ENCODE results near the gene MACROD1. TPM values are rescaled to one million over a fixed set of nuclear protein-coding genes. Genes with fewer than 3 reads are reported as not detected.

MACROD1 gene
- total RNA-seq, 4 donors from 2014 or later = 10.4 to 31.5 (median 19.5) TPM

GRCh38 chr11:64078284-64078683, 87.6 kb downstream of the MACROD1 start:
- intact Hi-C loops (cut with DNase I) = no loop called here
- no peaks in the 10 kb centered on the region for H3K27me3 ChIP-seq
- no peak for DNase-seq
- no peak overlapping the region for H3K27ac ChIP-seq
- H3K4me1 ChIP-seq = peaks cover 0 to 7% (median 0%) of the 10 kb centered on the region in 3 donors
- TF ChIP-seq POLR2A (IDR thresholded peaks at IDR 0.05) (no peak), CTCF (IDR thresholded peaks at IDR 0.05) (no peak)
- H3K4me3 ChIP-seq = no peak overlapping the region
- no peaks in the 10 kb centered on the region for H3K9me3 ChIP-seq
- no CpG with 5 or more reads among the region's 11 CpGs for WGBS, 2 donors
- H3K36me3 ChIP-seq = no peaks in the 10 kb centered on the region

- no peak overlapping the region for H3K4me3 ChIP-seq
- DNase-seq = no peak
- 100% methylated on average over 4 of the region's 12 CpGs; no CpG with 5 or more reads in 1 of the 2 donors for WGBS, 2 donors
- no peaks in the 10 kb centered on the region for H3K9me3 ChIP-seq
- no peak for TF ChIP-seq POLR2A (IDR thresholded peaks at IDR 0.05)
- TF ChIP-seq CTCF (IDR thresholded peaks at IDR 0.05) = no peak
- intact Hi-C loops (cut with DNase I) = no loop called here
- no peak overlapping the region for H3K27ac ChIP-seq
- H3K4me1 ChIP-seq = peaks cover 0 to 7% (median 0%) of the 10 kb centered on the region in 3 donors
- no peaks in the 10 kb centered on the region for H3K36me3 ChIP-seq
- no peaks in the 10 kb centered on the region for H3K27me3 ChIP-seq
Observed at GRCh38 chr11:64077607-64078006, 88.3 kb downstream of the MACROD1 start.

GRCh38 chr11:64076758-64077157, 89.2 kb downstream of the MACROD1 start:
- H3K36me3 ChIP-seq = no peaks in the 10 kb centered on the region
- intact Hi-C loops (cut with DNase I) = no loop called here
- H3K27me3 ChIP-seq = no peaks in the 10 kb centered on the region
- 77 to 90% methylated on average over 6 to 7 of the region's 8 CpGs for WGBS, 2 donors
- no peaks in the 10 kb centered on the region for H3K9me3 ChIP-seq
- no peak overlapping the region for H3K27ac ChIP-seq
- TF ChIP-seq POLR2A (IDR thresholded peaks at IDR 0.05) (no peak), CTCF (IDR thresholded peaks at IDR 0.05) (no peak)
- peaks cover 0 to 7% (median 0%) of the 10 kb centered on the region in 3 donors for H3K4me1 ChIP-seq
- DNase-seq = no peak
- no peak overlapping the region for H3K4me3 ChIP-seq

- no peak for DNase-seq
- intact Hi-C loops (cut with DNase I) = no loop called here
- 57 to 69% methylated on average over 3 to 10 of the region's 10 CpGs for WGBS, 2 donors
- Histone ChIP-seq H3K27ac (no peak overlapping the region), H3K9me3 (no peaks in the 10 kb centered on the region), H3K27me3 (no peaks in the 10 kb centered on the region), H3K4me1 (peaks cover 0 to 7% (median 0%) of the 10 kb centered on the region in 3 donors), H3K4me3 (no peak overlapping the region), H3K36me3 (no peaks in the 10 kb centered on the region)
- TF ChIP-seq POLR2A (IDR thresholded peaks at IDR 0.05) = no peak
- no peak for TF ChIP-seq CTCF (IDR thresholded peaks at IDR 0.05)
Observed at GRCh38 chr11:64074239-64074638, 91.7 kb downstream of the MACROD1 start.

- intact Hi-C loops (cut with DNase I) = no loop called here
- no peak for TF ChIP-seq CTCF (IDR thresholded peaks at IDR 0.05)
- TF ChIP-seq POLR2A (IDR thresholded peaks at IDR 0.05) = no peak
- H3K9me3 ChIP-seq = no peaks in the 10 kb centered on the region
- no peaks in the 10 kb centered on the region for H3K27me3 ChIP-seq
- no peak overlapping the region for H3K4me3 ChIP-seq
- H3K4me1 ChIP-seq = peaks cover 0 to 7% (median 0%) of the 10 kb centered on the region in 3 donors
- WGBS, 2 donors = 62% methylated on average over 2 of the region's 13 CpGs; no CpG with 5 or more reads in 1 of the 2 donors
- no peaks in the 10 kb centered on the region for H3K36me3 ChIP-seq
- no peak overlapping the region for H3K27ac ChIP-seq
- no peak for DNase-seq
Observed at GRCh38 chr11:64073542-64073941, 92.4 kb downstream of the MACROD1 start.
